C4-2B (cell line): ENCODE data around the gene DLGAP1.

ENCODE experiments used
- CTCF ChIP-seq: fragments of 450-650 bp; conservative IDR thresholded peaks from 2 replicates; pipeline ENCODE4 v1.5.1; 2017; ENCODE audit warnings: mild to moderate bottlenecking
- ZFX ChIP-seq: fragments of 450-650 bp; IDR thresholded peaks from 2 replicates; pipeline ENCODE4 v1.6.1; 2017

DNA sequence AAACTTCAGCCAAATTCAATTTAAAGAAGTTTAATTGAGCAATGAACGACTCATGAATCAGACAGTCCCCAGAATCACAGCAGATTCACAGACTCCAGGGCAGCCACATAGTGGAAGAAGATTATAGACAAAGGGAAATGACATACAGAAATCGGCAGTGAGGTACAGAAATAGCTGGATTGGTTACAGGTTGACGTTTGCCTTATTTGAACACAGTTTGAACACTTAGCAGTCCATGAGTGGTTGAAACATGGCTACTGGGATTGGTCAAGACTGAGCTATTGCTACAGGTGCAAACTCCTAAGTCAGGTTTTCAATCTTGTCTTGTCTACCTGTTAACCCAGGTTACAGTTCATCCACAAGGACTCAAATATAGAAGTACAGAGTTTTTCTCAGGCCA is 169.6 kb downstream of the DLGAP1 start:
- no peak for TF ChIP-seq CTCF
- no peak for TF ChIP-seq ZFX
